HG03565 (cell line): Measurements from ENCODE around the gene TRIM47.

Source experiments
- ATAC-seq: cut with Tn5 transposase; IDR thresholded peaks from one replicate; pipeline ENCODE4 v1.9.1; 2021; ENCODE audit warnings: mild to moderate bottlenecking, moderate library complexity; ENCODE audit not compliant: unreplicated experiment

The TRIM47 gene

GRCh38 chr17:75878174-75878998 lies at the start of gene TRIM47:
Gene TRIM47 (minus strand): TSS chr17:75878581. CDS start chr17:75878548, 33 bp downstream.
- ATAC-seq: no peak

GRCh38 chr17:75927286-75927922 lies 49.0 kb upstream of the TRIM47 start:
- no peak for ATAC-seq

- no peak for ATAC-seq
Observed at GRCh38 chr17:75926456-75926855, 48.1 kb upstream of the TRIM47 start.

GRCh38 chr17:75925912-75926311 lies 47.5 kb upstream of the TRIM47 start:
- ATAC-seq: no peak

GRCh38 chr17:75925103-75925502 lies 46.7 kb upstream of the TRIM47 start:
- no peak for ATAC-seq

GRCh38 chr17:75922963-75923874 lies 44.8 kb upstream of the TRIM47 start:
- no peak for ATAC-seq

GRCh38 chr17:75922173-75922961 lies 44.0 kb upstream of the TRIM47 start:
- ATAC-seq: no peak

- no peak for ATAC-seq
Observed at GRCh38 chr17:75921596-75921995, 43.2 kb upstream of the TRIM47 start.

- no peak for ATAC-seq
Observed at GRCh38 chr17:75920045-75920560, 41.7 kb upstream of the TRIM47 start.

GRCh38 chr17:75919611-75920010 lies 41.2 kb upstream of the TRIM47 start:
- ATAC-seq: no peak

- ATAC-seq: no peak
Observed at GRCh38 chr17:75917917-75918445, 39.6 kb upstream of the TRIM47 start.

GRCh38 chr17:75917141-75917916 lies 38.9 kb upstream of the TRIM47 start:
- ATAC-seq: no peak

- ATAC-seq: no peak
Observed at GRCh38 chr17:75915268-75915667, 36.9 kb upstream of the TRIM47 start.

GRCh38 chr17:75914643-75915267 lies 36.4 kb upstream of the TRIM47 start:
- no peak for ATAC-seq

GRCh38 chr17:75913537-75914210 lies 35.3 kb upstream of the TRIM47 start:
- ATAC-seq: no peak

- no peak for ATAC-seq
Observed at GRCh38 chr17:75910699-75911098, 32.3 kb upstream of the TRIM47 start.

GRCh38 chr17:75909812-75910274 lies 31.5 kb upstream of the TRIM47 start:
- no peak for ATAC-seq
